GM18508 (cell line): ENCODE measurements around the gene SUN1.

Source experiments
- ATAC-seq: cut with Tn5 transposase; IDR thresholded peaks from one replicate; pipeline ENCODE4 v1.9.1; 2021; ENCODE audit warnings: moderate number of reproducible peaks; ENCODE audit not compliant: insufficient read depth, unreplicated experiment

SUN1 gene

GRCh38 chr7:886626-887487, 54.6 kb downstream of the SUN1 start:
- ATAC-seq, result no peak

- no peak for ATAC-seq
These were observed 55.2 kb downstream of the SUN1 start for GRCh38 chr7:887488-887820.

- no peak for ATAC-seq
These were observed 56.1 kb downstream of the SUN1 start for GRCh38 chr7:888081-889024.

- no peak for ATAC-seq
These were observed 56.7 kb downstream of the SUN1 start for GRCh38 chr7:889025-889390.

GRCh38 chr7:889391-889790, 57.1 kb downstream of the SUN1 start:
- ATAC-seq, result no peak

GRCh38 chr7:890868-891267, 58.6 kb downstream of the SUN1 start:
- no peak for ATAC-seq

- no peak for ATAC-seq
These were observed 59.0 kb downstream of the SUN1 start for GRCh38 chr7:891291-891690.

GRCh38 chr7:891805-892204, 59.5 kb downstream of the SUN1 start:
- ATAC-seq, result no peak

GRCh38 chr7:892648-893593, 60.6 kb downstream of the SUN1 start:
- no peak for ATAC-seq

GRCh38 chr7:893686-894085, 61.4 kb downstream of the SUN1 start:
- no peak for ATAC-seq

- no peak for ATAC-seq
These were observed 62.0 kb downstream of the SUN1 start for GRCh38 chr7:894164-894867.

- no peak for ATAC-seq
These were observed 62.7 kb downstream of the SUN1 start for GRCh38 chr7:894927-895450.

- no peak for ATAC-seq
These were observed 63.3 kb downstream of the SUN1 start for GRCh38 chr7:895451-896052.

- ATAC-seq, result no peak
These were observed 64.2 kb downstream of the SUN1 start for GRCh38 chr7:896346-897075.

GRCh38 chr7:897086-897485, 64.8 kb downstream of the SUN1 start:
- ATAC-seq, result no peak

GRCh38 chr7:897771-898376, 65.6 kb downstream of the SUN1 start:
- no peak for ATAC-seq

- ATAC-seq, result no peak
These were observed 66.2 kb downstream of the SUN1 start for GRCh38 chr7:898460-898854.
